ENCODE data around the gene FRMD4A.

Gene FRMD4A

GRCh38 chr10:13634207-13634606 is 696.5 kb downstream of the FRMD4A start:
- H3K4me3 ChIP-seq (ENCODE audit: low read length) = no peak overlapping the region
- TF ChIP-seq CTCF (IDR thresholded peaks at IDR 0.05; ENCODE audit: insufficient read depth, low read depth, low read length, missing control alignments) = no peak
- no peak for DNase-seq (ENCODE audit: low read depth)

GRCh38 chr10:13633689-13634088 is 697.0 kb downstream of the FRMD4A start:
- no peak overlapping the region for H3K4me3 ChIP-seq (ENCODE audit: low read length)
- no peak for DNase-seq (ENCODE audit: low read depth)
- TF ChIP-seq CTCF (IDR thresholded peaks at IDR 0.05; ENCODE audit: insufficient read depth, low read depth, low read length, missing control alignments) = no peak

DNA sequence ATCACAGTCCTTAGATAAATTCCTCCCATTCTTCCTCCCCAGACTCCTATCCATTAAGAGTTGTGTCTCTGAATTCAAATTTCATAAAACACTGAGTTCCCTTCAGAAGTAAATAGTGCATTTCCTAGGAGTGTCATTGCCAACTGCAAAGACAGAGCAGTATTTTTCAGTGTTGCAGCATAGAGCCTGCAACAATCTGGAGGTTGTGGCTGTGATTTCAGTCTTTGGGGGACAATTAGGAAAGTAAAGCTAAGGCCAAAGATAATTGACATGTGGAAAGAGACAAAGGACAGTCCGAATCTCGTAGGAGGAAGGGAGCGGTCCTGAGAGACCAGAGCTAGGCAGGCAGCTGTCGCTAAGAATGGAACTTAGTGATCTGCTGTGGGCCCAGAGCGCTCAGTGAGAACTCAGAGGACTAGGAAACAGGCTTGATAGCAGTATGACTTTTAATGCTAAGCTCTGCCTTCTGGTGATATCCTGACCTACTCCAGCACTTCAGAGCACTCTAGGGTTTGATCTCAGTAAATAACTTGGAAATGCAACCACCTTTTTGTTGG is 697.8 kb downstream of the FRMD4A start:
- no peak overlapping the region for H3K4me3 ChIP-seq (ENCODE audit: low read length)

GRCh38 chr10:13632440-13632839 is 698.3 kb downstream of the FRMD4A start:
- DNase-seq (ENCODE audit: low read depth) = no peak
- TF ChIP-seq CTCF (IDR thresholded peaks at IDR 0.05; ENCODE audit: insufficient read depth, low read depth, low read length, missing control alignments) = no peak
- no peak overlapping the region for H3K4me3 ChIP-seq (ENCODE audit: low read length)

More for the DNA sequence above, 697.8 kb downstream of the FRMD4A start:
- TF ChIP-seq CTCF (IDR thresholded peaks at IDR 0.05; ENCODE audit: insufficient read depth, low read depth, low read length, missing control alignments) = no peak
- DNase-seq (ENCODE audit: low read depth) = no peak

DNA sequence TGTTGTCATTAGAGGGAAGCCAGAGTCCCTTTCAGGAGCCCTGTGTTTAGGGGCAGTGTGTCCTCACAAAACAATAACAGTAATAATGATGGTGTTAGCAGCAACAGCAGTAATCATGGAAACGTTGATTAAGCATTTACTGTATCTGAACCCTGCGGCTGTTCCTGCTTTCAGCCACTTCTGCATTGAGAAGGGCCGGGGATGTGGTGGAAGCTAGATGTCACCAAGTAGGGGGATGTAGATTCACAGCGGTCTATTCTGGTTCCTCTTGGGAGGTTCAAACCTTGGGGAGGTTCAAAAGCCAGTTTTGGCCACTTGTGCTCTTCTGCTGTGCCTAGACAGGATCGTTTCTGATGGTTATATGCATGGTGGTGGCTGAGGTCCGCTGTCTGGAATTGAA is 699.1 kb downstream of the FRMD4A start:
- TF ChIP-seq CTCF (IDR thresholded peaks at IDR 0.05; ENCODE audit: insufficient read depth, low read depth, low read length, missing control alignments) = no peak
- no peak overlapping the region for H3K4me3 ChIP-seq (ENCODE audit: low read length)
- no peak for DNase-seq (ENCODE audit: low read depth)

DNA sequence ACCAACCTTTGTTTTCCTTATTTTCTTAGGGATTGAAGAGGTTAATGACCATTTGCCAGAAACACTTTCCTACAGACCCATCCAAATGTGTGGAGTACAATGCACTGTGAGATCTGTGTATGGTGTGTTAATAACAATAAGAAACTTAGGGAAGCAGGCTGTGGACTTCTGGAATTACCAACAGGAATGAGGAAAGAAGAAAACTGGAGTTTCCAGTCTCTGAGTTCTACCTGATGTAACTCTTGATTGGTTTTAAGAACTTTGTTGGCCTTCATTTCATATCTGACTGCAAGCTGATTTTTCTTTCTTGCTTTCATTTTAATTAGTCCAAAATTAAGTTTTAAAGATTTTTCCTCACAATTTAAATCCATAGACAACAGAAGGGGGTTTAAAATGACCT is 700.5 kb downstream of the FRMD4A start:
- TF ChIP-seq CTCF (IDR thresholded peaks at IDR 0.05; ENCODE audit: insufficient read depth, low read depth, low read length, missing control alignments) = no peak
- DNase-seq (ENCODE audit: low read depth) = peak; percentile 47
- no peak overlapping the region for H3K4me3 ChIP-seq (ENCODE audit: low read length)

DNA sequence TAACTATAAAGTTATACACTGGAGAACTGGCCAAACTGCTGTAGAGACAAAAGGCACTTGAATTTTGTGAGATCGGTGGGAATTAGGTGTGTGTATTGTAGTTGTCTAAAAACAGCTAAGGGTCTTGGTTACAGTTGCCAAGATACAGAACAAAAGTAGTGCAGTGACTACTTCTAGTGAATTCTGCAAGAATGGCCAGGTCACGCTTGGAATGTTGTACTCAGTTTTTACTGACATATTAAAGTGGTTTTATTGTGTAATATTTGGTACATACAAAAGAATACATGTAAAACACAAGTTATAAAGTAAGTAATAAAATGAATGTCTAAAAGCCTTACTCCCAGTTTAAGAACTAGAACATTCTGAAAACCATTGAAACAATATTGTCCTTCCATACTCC is 701.6 kb downstream of the FRMD4A start:
- no peak overlapping the region for H3K4me3 ChIP-seq (ENCODE audit: low read length)
- no peak for TF ChIP-seq CTCF (IDR thresholded peaks at IDR 0.05; ENCODE audit: insufficient read depth, low read depth, low read length, missing control alignments)
- no peak for DNase-seq (ENCODE audit: low read depth)

Measured in epithelial cell of esophagus (primary cell).